ENCODE results near the gene CELF4. TPM values are rescaled to one million over a fixed set of nuclear protein-coding genes. Genes with fewer than 3 reads are reported as not detected.

The CELF4 gene
- total RNA-seq, 1 donor from 2014 or later: 0.22 TPM

DNA sequence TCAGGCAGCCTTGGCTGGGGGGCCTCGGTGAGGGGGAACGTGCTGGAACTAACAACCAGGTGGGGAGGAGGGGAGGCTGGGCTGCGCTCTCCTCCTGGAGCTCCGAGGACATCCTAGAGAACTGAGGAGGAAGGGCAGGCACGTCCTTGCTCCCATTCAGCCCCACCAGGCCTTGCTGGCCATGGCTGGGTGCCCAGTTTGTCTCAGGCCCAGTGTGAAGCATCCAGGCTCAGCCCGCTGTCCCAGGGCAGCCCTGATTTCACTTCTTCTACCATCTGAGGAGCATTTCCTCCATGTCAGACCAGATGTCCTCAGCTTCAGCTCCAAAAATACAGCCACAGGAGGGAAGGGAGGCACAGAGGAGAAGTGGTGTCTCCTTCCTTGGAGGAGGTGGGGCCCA, 125.4 kb downstream of the CELF4 start:
- no peaks in the 10 kb centered on the region for H3K36me3 Mint-ChIP-seq (ENCODE audit: low read depth)
- H3K4me3 Mint-ChIP-seq (ENCODE audit: unreplicated experiment): no peak overlapping the region
- H3K9me3 Mint-ChIP-seq (ENCODE audit: low read depth): no peaks in the 10 kb centered on the region
- TF ChIP-seq, protein P1, sequence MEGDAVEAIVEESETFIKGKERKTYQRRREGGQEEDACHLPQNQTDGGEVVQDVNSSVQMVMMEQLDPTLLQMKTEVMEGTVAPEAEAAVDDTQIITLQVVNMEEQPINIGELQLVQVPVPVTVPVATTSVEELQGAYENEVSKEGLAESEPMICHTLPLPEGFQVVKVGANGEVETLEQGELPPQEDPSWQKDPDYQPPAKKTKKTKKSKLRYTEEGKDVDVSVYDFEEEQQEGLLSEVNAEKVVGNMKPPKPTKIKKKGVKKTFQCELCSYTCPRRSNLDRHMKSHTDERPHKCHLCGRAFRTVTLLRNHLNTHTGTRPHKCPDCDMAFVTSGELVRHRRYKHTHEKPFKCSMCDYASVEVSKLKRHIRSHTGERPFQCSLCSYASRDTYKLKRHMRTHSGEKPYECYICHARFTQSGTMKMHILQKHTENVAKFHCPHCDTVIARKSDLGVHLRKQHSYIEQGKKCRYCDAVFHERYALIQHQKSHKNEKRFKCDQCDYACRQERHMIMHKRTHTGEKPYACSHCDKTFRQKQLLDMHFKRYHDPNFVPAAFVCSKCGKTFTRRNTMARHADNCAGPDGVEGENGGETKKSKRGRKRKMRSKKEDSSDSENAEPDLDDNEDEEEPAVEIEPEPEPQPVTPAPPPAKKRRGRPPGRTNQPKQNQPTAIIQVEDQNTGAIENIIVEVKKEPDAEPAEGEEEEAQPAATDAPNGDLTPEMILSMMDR (IDR thresholded peaks at IDR 0.05): no peak
- peaks cover 8% of the 10 kb centered on the region for H3K4me1 Mint-ChIP-seq (ENCODE audit: low read depth)
- peaks cover 49% of the 10 kb centered on the region for H3K27me3 Mint-ChIP-seq (ENCODE audit: low read depth)
- no peak overlapping the region for H3K27ac Mint-ChIP-seq (ENCODE audit: unreplicated experiment)
- no peak for DNase-seq (ENCODE audit: low spot score)

GRCh38 chr18:37438417-37439180, 127.0 kb downstream of the CELF4 start:
- Mint-ChIP-seq H3K4me1 (ENCODE audit: low read depth) (peaks cover 3% of the 10 kb centered on the region), H3K27me3 (ENCODE audit: low read depth) (peaks cover 54% of the 10 kb centered on the region), H3K27ac (ENCODE audit: unreplicated experiment) (no peak overlapping the region), H3K36me3 (ENCODE audit: low read depth) (no peaks in the 10 kb centered on the region), H3K4me3 (ENCODE audit: unreplicated experiment) (no peak overlapping the region), H3K9me3 (ENCODE audit: low read depth) (no peaks in the 10 kb centered on the region)
- no peak for DNase-seq (ENCODE audit: low spot score)
- TF ChIP-seq, protein P1 (IDR thresholded peaks at IDR 0.05): no peak

DNA sequence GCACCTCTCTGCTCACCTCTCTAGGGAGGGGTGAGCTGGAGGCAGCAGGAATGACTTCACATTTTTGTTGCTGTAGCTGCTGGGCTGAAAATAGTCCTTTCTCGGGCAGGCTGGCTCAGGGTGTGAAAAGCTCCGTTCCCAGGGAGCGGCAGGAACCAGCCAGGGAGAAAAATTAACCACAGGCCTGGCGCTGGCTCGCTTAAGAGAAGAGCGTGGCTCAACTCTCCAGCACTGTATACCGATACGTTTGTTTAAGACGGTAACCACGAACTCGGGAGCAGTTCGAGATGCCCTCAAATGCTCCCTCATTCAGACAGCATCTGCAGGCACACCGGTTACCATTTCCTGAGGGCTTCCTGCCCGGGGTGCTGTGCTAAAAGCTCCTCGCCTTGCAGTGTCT, 129.6 kb downstream of the CELF4 start:
- DNase-seq (ENCODE audit: low spot score): no peak
- TF ChIP-seq, protein P1 (IDR thresholded peaks at IDR 0.05): no peak
- Mint-ChIP-seq H3K36me3 (ENCODE audit: low read depth) (no peaks in the 10 kb centered on the region), H3K27me3 (ENCODE audit: low read depth) (peaks cover 43% of the 10 kb centered on the region), H3K4me3 (ENCODE audit: unreplicated experiment) (no peak overlapping the region), H3K27ac (ENCODE audit: unreplicated experiment) (no peak overlapping the region), H3K9me3 (ENCODE audit: low read depth) (no peaks in the 10 kb centered on the region), H3K4me1 (ENCODE audit: low read depth) (peaks cover 3% of the 10 kb centered on the region)

- TF ChIP-seq, protein P1 (IDR thresholded peaks at IDR 0.05): no peak
- Mint-ChIP-seq H3K36me3 (ENCODE audit: low read depth) (no peaks in the 10 kb centered on the region), H3K9me3 (ENCODE audit: low read depth) (no peaks in the 10 kb centered on the region), H3K4me1 (ENCODE audit: low read depth) (peaks cover 3% of the 10 kb centered on the region), H3K27me3 (ENCODE audit: low read depth) (peaks cover 43% of the 10 kb centered on the region), H3K27ac (ENCODE audit: unreplicated experiment) (no peak overlapping the region), H3K4me3 (ENCODE audit: unreplicated experiment) (no peak overlapping the region)
- no peak for DNase-seq (ENCODE audit: low spot score)
Measured at GRCh38 chr18:37435150-37435867, 130.3 kb downstream of the CELF4 start.

DNA sequence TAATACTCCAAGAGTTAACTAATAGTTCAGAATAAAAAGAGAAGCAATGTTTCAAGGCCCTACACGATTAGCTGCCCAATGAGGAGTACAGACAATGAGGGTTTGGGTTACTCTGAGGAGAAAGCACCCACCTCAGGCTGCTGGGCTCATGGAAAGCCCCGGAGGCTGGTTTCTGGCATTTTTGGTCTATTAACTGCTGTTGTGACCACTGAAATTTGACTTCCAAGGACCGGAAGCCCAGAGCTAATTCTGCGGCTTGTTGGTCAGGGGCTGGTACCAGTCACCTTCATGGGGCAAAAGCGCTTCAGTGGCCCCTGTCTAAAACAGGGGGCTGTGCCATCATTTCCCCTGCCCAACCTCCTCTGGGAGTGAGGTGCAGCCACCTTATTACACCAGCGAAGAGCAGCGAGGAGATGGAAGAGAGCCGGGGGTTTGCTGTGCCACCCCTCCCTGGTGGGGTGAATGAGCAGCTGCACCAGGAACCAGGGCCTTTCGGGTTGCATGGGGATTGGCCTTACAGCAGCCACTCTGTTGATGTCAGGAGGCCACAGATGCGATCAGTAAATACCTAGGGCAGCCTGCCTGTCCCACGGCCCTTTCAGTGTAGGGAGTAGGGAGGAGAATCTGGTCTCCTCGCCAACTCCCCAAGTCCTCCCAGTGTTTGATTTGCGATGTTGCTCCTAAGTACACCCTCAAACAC, 131.3 kb downstream of the CELF4 start:
- TF ChIP-seq, protein P1 (IDR thresholded peaks at IDR 0.05): no peak

More for the DNA sequence above, 131.3 kb downstream of the CELF4 start:
- peaks cover 43% of the 10 kb centered on the region for H3K27me3 Mint-ChIP-seq (ENCODE audit: low read depth)
- DNase-seq (ENCODE audit: low spot score): no peak
- H3K4me3 Mint-ChIP-seq (ENCODE audit: unreplicated experiment): no peak overlapping the region
- no peaks in the 10 kb centered on the region for H3K36me3 Mint-ChIP-seq (ENCODE audit: low read depth)
- peaks cover 3% of the 10 kb centered on the region for H3K4me1 Mint-ChIP-seq (ENCODE audit: low read depth)
- H3K9me3 Mint-ChIP-seq (ENCODE audit: low read depth): no peaks in the 10 kb centered on the region
- H3K27ac Mint-ChIP-seq (ENCODE audit: unreplicated experiment): no peak overlapping the region

Measured in chondrocyte (in vitro differentiated cells).